Measurements from ENCODE around the gene WDR62.

GRCh38 chr19:36150586-36150985 is 95.9 kb downstream of the WDR62 start:
- TF ChIP-seq, protein P1, sequence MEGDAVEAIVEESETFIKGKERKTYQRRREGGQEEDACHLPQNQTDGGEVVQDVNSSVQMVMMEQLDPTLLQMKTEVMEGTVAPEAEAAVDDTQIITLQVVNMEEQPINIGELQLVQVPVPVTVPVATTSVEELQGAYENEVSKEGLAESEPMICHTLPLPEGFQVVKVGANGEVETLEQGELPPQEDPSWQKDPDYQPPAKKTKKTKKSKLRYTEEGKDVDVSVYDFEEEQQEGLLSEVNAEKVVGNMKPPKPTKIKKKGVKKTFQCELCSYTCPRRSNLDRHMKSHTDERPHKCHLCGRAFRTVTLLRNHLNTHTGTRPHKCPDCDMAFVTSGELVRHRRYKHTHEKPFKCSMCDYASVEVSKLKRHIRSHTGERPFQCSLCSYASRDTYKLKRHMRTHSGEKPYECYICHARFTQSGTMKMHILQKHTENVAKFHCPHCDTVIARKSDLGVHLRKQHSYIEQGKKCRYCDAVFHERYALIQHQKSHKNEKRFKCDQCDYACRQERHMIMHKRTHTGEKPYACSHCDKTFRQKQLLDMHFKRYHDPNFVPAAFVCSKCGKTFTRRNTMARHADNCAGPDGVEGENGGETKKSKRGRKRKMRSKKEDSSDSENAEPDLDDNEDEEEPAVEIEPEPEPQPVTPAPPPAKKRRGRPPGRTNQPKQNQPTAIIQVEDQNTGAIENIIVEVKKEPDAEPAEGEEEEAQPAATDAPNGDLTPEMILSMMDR (IDR thresholded peaks at IDR 0.05) = no peak
- TF ChIP-seq POLR2A (IDR thresholded peaks at IDR 0.05) (no peak), EP300 (IDR thresholded peaks at IDR 0.05) (no peak)

All from tibial nerve (tissue), 4 donors.